ENCODE results near the gene CBX1.

GRCh38 chr17:48051706-48052486, 49.4 kb downstream of the CBX1 start:
- TF ChIP-seq EP300 (IDR thresholded peaks at IDR 0.05) (no peak), POLR2A (IDR thresholded peaks at IDR 0.05) (no peak)
- TF ChIP-seq, protein P1, sequence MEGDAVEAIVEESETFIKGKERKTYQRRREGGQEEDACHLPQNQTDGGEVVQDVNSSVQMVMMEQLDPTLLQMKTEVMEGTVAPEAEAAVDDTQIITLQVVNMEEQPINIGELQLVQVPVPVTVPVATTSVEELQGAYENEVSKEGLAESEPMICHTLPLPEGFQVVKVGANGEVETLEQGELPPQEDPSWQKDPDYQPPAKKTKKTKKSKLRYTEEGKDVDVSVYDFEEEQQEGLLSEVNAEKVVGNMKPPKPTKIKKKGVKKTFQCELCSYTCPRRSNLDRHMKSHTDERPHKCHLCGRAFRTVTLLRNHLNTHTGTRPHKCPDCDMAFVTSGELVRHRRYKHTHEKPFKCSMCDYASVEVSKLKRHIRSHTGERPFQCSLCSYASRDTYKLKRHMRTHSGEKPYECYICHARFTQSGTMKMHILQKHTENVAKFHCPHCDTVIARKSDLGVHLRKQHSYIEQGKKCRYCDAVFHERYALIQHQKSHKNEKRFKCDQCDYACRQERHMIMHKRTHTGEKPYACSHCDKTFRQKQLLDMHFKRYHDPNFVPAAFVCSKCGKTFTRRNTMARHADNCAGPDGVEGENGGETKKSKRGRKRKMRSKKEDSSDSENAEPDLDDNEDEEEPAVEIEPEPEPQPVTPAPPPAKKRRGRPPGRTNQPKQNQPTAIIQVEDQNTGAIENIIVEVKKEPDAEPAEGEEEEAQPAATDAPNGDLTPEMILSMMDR (IDR thresholded peaks at IDR 0.05), result no peak

All from suprapubic skin (tissue), 3 donors.